Activated gamma-delta T cell treated with anti-CD3 and anti-CD28 coated beads, Interleukin-2, amount 50 U/mL, for 16 hours (primary cell): ENCODE measurements around the gene ME1.
"Not testable (repeated sequence)": the region's sequence is repeated elsewhere in the genome, so short reads cannot be mapped to it uniquely, and the experiment has no call there.

Experiments used
- DNase-seq: peaks from one replicate; pipeline ENCODE4 v3.0.0-alpha.2; 2020; ENCODE audit warnings: low read depth

Gene ME1

DNA sequence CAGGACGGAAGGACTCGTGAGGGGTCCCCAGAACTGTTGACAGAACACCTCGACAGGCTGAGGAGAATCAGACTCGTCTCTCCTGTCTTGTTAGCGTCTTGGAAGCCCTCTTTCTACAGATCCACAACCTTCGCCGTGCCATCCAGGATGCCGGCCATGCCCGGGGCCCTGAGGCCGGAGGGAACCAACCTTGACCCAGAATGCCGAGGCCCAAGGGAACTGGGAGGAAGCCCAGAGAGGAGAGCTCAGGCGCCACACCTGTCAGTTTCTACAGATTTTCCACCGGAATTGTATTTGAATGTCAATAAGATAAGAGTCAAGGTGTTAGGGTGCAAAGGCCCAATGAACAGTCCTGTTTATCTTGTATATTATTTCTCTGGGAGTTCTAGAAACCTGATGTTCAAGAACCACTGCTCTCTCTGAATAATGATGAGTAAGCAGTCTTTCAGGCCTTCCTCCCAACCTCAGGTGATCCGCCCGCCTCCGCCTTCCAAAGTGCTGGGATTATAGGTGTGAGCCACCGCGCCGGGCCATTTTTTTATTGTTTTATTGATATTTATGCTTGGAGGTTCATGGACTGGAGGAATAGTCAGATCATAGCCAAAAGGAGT lies 799 bp upstream of the ME1 start:
- no peak for DNase-seq

DNA sequence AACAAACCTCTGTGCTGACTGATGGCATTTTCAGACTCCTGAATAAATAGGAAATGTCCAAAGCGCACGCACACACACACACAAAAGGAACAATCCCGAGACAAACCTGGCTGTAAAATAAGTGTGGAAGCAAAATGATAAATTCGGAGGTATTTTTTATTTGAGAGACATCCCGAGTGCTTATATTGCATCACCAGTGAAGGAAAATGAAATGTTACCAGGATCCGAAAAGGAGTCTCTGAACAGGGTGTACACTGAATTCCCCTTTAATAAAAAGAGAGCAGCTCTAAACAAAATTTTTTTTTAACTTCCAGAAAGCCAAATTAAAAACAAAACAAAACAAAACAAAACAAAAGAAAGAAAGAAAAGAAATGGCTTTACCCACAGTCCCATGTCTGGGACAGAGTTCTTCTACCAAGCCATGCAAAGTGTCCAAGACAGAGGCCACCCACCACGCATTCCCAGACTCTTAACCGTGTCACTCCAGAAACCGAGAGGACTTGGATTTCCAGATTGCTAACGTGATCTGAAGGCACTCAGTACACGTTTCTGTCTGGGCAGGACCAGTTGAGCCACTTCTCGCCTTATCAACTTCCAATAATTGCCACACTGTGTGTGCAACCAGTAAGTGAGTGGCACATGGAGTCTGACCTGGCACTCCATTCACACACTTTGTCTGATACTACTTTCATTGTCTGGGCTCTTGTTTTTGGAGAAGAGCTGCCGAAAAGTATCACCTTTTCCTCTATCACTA lies 817 bp downstream of the ME1 start:
- no peak for DNase-seq

GRCh38 chr6:83429269-83429668 lies 1.6 kb downstream of the ME1 start:
- DNase-seq = no peak

DNA sequence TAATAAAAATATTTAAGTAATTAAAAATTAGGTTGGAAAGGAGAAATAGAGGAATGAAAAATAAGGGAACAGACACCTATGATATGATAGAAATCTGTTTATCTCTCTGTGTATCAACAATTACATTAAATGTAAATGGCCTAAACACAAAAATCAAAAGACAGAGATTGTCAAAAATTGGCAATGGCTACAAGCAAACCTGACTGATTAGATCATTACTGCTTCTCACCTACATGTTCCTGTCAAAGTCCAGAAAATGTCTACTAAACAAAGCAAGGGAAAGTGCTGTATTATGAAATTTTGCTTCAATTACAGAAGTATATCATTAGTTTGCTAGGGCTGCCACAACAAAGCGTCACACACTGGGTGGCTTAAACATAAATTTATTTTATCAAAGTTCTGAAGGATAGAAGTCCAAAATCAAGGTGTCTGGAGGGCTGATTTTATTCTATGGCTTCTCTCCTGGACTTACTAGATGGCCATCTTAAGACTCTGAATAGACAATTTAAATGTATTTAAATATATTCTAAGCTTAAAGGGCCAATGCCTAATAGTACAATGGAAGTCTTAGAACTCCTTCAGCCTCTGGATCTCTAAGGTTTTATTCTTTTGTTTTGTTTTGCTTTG lies 6.3 kb downstream of the ME1 start:
- no peak for DNase-seq

DNA sequence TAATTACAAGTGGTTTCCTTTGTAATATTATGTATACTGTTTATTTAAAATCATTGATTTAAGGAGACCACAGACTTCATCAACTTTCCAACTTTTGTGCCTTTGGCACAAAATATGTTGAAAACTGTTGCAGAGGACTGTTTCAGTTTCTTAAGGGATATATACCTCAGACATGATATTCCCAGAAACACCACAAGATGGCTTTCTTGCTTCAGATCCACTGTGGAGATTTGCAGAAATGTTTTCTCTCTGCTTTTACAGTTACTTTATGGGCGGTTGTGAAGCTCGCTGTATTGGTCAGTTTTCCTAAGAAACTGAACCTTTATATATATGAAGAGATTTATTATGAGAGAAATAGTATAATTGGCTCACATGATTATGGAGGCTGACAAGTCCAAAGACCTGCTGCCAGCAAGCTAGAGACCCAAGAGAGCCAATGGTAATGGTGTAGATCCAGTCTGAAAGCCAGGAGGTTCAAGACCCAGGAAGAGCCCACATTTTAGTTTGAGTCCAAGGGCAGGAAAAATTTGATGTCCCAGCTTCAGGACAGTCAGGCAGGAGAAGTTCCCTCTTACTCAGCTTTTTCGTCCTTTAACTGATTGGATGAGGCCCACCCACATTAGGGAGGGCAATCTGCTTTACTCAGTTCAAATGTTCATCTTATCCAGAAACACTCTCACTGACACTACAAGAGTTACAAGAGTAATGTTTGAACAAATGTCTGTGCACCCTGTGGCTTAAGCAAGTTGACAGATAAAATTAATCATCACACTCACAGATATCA lies 12.8 kb downstream of the ME1 start:
- no peak for DNase-seq

DNA sequence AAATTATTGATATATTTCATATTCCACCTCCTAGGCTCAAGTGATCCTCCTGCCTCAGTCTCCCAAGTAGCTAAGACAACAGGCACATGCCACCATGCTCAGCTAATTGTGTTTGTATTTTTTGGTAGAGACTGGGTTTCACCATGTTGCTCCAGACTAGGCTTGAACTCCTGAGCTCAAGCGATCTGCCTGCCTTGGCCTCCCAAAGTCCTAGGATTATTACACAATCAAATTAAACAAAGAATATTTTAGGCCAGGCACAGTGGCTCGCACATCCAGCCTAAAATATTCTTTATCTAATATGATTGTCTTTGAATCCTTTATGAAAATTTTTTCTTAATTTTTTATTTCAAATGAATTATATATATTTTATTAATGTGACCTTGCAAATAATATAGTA lies 17.8 kb downstream of the ME1 start:
- no peak for DNase-seq

- DNase-seq = no peak
Measured at GRCh38 chr6:83411731-83412130, 19.1 kb downstream of the ME1 start.

DNA sequence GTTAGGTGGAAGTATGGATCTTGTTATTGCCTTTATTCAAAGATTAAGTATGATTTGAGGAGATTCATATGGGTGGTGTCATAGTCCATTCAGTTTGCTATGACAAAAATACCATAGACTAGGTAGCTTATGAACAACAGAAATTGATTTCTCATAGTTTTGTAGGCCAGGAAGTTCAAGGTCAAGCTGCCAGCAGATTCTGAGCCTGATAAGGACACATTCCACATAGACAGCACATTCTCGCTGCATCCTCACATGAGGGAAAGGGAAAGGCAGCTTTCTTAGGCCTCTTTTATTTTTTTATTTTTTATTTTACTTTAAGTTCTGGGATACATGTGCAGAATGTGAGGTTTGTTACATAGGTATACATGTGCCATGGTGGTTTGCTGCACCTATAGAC lies 27.7 kb downstream of the ME1 start:
- no peak for DNase-seq

DNA sequence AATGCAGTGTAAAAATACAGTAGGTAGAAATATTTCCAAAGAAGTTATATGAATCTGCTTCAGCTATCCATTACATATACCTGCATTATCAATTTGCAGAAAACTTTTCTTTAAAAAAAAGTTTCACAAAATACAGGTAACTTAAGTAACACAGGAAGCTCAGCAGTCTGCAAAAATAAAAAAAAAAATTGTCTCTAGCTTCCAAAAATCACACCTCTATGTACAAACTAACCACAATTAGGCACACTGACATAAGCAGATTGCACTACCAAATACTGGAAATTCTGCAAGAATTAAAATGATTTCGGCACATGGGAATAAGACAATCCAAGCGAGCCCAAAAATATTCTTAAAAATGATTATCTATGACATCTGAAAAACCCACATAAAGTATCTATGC lies 41.2 kb downstream of the ME1 start:
- no peak for DNase-seq

DNA sequence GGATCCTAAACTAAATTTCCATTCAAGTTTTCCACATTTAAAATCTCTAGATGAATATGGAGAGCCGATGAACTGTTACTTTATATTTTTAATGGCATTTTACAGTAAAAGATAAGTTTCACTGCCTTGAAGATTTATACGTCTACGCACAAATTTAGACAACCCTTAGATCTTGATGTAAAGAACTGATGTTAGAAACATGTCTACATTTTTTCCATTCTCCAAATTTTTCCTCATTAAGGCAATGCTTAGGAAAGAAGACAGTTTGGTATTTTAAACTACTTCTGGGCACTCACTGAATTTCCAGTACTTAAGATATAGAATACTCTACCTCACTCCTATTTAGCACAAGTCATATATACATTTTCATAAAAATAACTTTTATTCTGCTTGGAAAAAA lies 45.4 kb downstream of the ME1 start:
- no peak for DNase-seq

DNA sequence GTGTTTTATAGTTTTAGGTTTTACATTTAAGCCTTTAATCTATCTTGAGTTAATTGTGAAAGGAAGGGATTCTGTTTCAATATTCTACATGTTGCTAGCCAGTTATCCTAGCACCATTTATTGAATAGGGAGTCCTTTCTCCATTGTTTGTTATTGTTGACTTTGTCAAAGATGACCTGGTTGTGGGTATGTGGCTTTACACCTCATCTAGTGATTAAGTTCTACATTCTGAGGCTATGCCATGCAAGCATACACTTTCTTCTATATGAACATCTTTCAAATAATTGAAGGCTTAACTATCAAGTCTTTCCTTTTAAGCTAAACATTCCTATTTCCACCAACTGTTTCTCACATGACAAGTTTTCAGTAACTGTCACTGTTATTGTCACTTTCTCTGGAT lies 46.1 kb downstream of the ME1 start:
- no peak for DNase-seq

GRCh38 chr6:83381949-83382348 lies 48.9 kb downstream of the ME1 start:
- no peak for DNase-seq

GRCh38 chr6:83378621-83379388 lies 52.0 kb downstream of the ME1 start:
- DNase-seq = no peak

DNA sequence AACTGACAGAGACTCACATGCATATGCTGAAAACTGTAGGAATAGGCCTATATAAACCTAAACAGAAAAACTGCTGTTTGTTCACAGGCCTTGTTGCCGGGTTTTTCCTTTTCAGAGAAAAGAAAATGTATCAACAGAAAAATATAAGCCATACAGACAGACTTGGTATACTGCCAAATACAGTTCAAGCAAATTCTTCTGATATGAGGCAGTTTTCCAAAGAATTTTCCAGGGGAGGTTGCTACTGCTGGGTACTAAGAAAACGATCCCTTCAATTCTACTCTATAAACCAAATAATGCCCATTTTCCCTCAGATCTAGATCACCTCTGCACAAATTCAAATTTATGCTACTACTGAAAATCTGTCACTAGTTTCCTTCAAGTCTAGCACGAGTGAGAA lies 59.4 kb downstream of the ME1 start:
- DNase-seq = no peak

- no peak for DNase-seq
Measured at GRCh38 chr6:83370567-83370966, 60.3 kb downstream of the ME1 start.

DNA sequence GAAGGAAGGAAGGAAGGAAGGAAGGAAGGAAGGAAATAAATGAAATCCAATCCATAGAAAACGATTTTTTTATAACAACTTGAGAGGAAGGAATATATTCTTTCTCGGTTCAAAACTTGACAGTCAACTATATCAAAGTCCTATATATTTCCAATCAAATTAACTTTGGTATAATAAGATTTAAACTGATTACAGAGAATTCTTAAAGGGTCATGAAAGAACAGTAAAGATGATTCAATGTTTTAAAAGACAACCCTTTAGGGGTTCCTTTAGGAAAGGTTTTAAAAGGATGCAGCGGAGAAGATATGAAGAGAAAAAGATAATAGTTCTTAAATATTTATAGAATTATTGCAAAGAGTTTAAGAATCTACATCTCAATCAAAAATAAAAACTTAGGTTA lies 61.2 kb downstream of the ME1 start:
- no peak for DNase-seq

GRCh38 chr6:83368577-83368976 lies 62.3 kb downstream of the ME1 start:
- no peak for DNase-seq

- DNase-seq = no peak
Measured at GRCh38 chr6:83367104-83367503, 63.7 kb downstream of the ME1 start.

- DNase-seq = no peak
Measured at GRCh38 chr6:83365931-83366330, 64.9 kb downstream of the ME1 start.

GRCh38 chr6:83362349-83362748 lies 68.5 kb downstream of the ME1 start:
- not testable (repeated sequence) for DNase-seq

- no peak for DNase-seq
Measured at GRCh38 chr6:83359638-83360037, 71.2 kb downstream of the ME1 start.

DNA sequence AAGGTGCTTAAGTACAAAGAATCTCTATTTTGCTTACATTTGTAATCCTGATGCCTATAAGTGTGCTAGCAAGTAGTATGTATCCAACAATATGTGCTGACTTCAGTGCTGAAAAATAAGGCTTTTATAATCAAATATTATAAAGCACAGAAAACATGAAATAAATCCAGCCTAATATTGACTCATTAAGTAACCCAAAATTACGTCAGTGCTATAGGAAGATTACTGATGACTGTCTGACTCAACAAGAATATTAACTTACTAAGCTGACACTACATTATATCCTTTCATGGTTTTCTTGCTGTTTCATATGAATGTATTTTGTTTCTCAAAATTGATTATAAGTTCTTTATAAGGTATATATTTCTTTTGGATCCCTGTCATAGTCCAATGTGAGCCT lies 76.1 kb downstream of the ME1 start:
- DNase-seq = no peak
